Measurements from ENCODE around the gene RRP9.

RRP9 gene

GRCh38 chr3:51938780-51939425 lies 2.8 kb downstream of the RRP9 start:
- TF ChIP-seq ZBTB7A (IDR thresholded peaks at IDR 0.05; ENCODE audit: low read depth) (no peak), TCF12 (IDR thresholded peaks at IDR 0.05; ENCODE audit: low read depth) (no peak), FOXM1 (IDR thresholded peaks at IDR 0.05; ENCODE audit: borderline replicate concordance, low read depth) (no peak), RAD21 (IDR thresholded peaks at IDR 0.05; ENCODE audit: low read depth) (no peak), MAX (IDR thresholded peaks at IDR 0.05) (no peak), CREB1 (IDR thresholded peaks at IDR 0.05; ENCODE audit: low read depth) (no peak), TEAD4 (IDR thresholded peaks at IDR 0.05) (no peak)

- TF ChIP-seq MAX (IDR thresholded peaks at IDR 0.05): no peak
These were observed 3.9 kb downstream of the RRP9 start for GRCh38 chr3:51937611-51938450.

DNA sequence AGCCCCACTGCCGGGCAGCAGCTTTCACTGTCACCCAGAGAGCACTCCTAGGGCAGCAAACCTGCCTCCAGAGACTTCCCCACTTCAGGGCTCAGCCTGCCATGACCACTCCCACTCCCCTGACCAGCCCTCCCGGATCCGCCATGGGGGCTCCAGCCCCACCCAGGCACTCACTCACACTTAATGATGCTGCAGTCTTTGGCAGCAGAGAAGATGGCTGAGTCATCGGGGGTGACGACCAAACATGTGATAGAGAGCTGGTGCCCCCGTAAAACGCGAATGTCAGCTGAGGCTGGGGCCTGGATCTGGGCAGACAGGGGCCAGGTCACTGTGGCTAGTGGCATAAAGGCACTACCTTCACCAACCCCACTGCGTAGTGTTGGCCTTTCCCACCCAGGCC lies 4.7 kb downstream of the RRP9 start:
- TF ChIP-seq CEBPB (IDR thresholded peaks at IDR 0.05): no peak
- no peak for TF ChIP-seq TAF1 (IDR thresholded peaks at IDR 0.05; ENCODE audit: low read depth)
- no peak for TF ChIP-seq USF1 (IDR thresholded peaks at IDR 0.05)
- no peak for TF ChIP-seq REST (IDR thresholded peaks at IDR 0.05; ENCODE audit: low read depth)
- TF ChIP-seq NFIC (IDR thresholded peaks at IDR 0.05): no peak
- no peak for TF ChIP-seq ZBTB7A (IDR thresholded peaks at IDR 0.05; ENCODE audit: low read depth)
- TF ChIP-seq TCF12 (IDR thresholded peaks at IDR 0.05; ENCODE audit: low read depth): no peak
- TF ChIP-seq EP300 (IDR thresholded peaks at IDR 0.05; ENCODE audit: borderline replicate concordance): no peak
- no peak for TF ChIP-seq MAX (IDR thresholded peaks at IDR 0.05)
- TF ChIP-seq RAD21 (IDR thresholded peaks at IDR 0.05; ENCODE audit: low read depth): no peak
- TF ChIP-seq CREB1 (IDR thresholded peaks at IDR 0.05; ENCODE audit: low read depth): no peak
- no peak for TF ChIP-seq YY1 (IDR thresholded peaks at IDR 0.05; ENCODE audit: low read depth)
- no peak for TF ChIP-seq TEAD4 (IDR thresholded peaks at IDR 0.05)
- TF ChIP-seq FOXM1 (IDR thresholded peaks at IDR 0.05; ENCODE audit: borderline replicate concordance, low read depth): no peak
- no peak for TF ChIP-seq EGR1 (IDR thresholded peaks at IDR 0.05)

DNA sequence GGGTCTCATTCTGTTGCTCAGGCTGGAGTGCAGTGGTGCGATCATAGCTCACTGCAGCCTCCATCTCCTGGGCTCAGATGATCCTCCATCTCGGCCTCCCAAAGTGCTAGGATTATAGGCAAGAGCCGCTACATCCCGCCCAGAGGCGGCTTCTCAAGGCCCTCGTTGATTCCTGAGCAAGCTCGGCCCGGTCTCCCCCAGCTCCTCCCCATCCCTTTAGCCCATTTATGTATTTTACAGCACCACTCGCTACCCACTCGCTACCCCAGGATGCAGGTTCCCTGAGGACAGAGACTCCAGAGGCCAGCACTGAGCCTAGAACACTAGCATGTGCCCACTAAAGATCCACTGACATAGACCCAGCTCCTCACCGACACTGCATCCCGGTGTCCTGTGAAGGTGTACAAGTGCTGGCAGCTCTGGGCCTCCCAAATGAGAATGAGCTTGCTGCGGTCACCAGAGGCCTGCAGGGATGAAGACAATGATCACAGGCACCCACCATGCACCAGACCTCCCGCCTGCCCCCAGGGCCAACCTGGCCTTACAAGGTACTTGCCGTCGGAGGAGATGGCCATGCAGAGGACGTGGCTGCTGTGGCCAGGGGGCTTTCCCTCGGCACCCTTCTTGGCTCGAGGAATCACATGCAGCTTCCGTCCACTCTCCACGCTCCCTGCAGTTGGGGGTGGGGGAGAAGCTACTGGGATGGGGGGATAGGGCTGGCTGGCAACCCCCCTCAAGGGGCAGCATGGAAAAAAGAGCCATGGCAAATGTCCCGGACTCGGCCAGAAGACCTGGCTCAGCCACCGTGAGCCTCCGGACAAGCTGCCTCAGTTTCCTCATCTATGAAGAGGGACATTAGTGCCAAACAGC lies 5.6 kb downstream of the RRP9 start:
- no peak for TF ChIP-seq EGR1 (IDR thresholded peaks at IDR 0.05)
- TF ChIP-seq CEBPB (IDR thresholded peaks at IDR 0.05): no peak
- TF ChIP-seq REST (IDR thresholded peaks at IDR 0.05; ENCODE audit: low read depth): no peak
- no peak for TF ChIP-seq RAD21 (IDR thresholded peaks at IDR 0.05; ENCODE audit: low read depth)
- no peak for TF ChIP-seq EP300 (IDR thresholded peaks at IDR 0.05; ENCODE audit: borderline replicate concordance)
- no peak for TF ChIP-seq FOXM1 (IDR thresholded peaks at IDR 0.05; ENCODE audit: borderline replicate concordance, low read depth)
- TF ChIP-seq USF1 (IDR thresholded peaks at IDR 0.05): no peak
- no peak for TF ChIP-seq TCF12 (IDR thresholded peaks at IDR 0.05; ENCODE audit: low read depth)
- no peak for TF ChIP-seq YY1 (IDR thresholded peaks at IDR 0.05; ENCODE audit: low read depth)
- no peak for TF ChIP-seq MAX (IDR thresholded peaks at IDR 0.05)
- TF ChIP-seq TAF1 (IDR thresholded peaks at IDR 0.05; ENCODE audit: low read depth): no peak
- TF ChIP-seq CREB1 (IDR thresholded peaks at IDR 0.05; ENCODE audit: low read depth): no peak
- TF ChIP-seq ZBTB7A (IDR thresholded peaks at IDR 0.05; ENCODE audit: low read depth): no peak
- no peak for TF ChIP-seq NFIC (IDR thresholded peaks at IDR 0.05)
- no peak for TF ChIP-seq TEAD4 (IDR thresholded peaks at IDR 0.05)
